Activated CD8-positive, alpha-beta T cell treated with anti-CD3 and anti-CD28 coated beads for 36 hours (primary cell): Measurements from ENCODE around the gene C10orf53. TPM values are rescaled to one million over a fixed set of nuclear protein-coding genes. Genes with fewer than 3 reads are reported as not detected.

Experiments
- ATAC-seq: fragments of 200-7000 bp; cut with Tn5 transposase; one replicate; pipeline ENCODE4 v1.10.0; 2021; ENCODE audit warnings: mild to moderate bottlenecking, moderate library complexity
- CTCF ChIA-PET: fragments of 350-600 bp; sonication (Branson Sonifier 250); formaldehyde crosslinking; loops from one replicate; lab custom pipeline; 2021; ENCODE audit warnings: antibody characterized with exemption; lab: Charles Lee
- POLR2A ChIA-PET: fragments of 350-600 bp; sonication (Branson Sonifier 250); formaldehyde crosslinking; loops from one replicate; lab custom pipeline; 2021; ENCODE audit warnings: antibody characterized with exemption; lab: Charles Lee
- DNase-seq: peaks from one replicate; pipeline ENCODE4 v3.0.0-alpha.2; 2020
- H3K27ac Mint-ChIP-seq: one replicate; pipeline ENCODE4 v1.8.0; 2021; ENCODE audit warnings: mild to moderate bottlenecking, mixed read lengths
- H3K27me3 Mint-ChIP-seq: one replicate; pipeline ENCODE4 v1.8.0; 2021; ENCODE audit warnings: mixed read lengths
- H3K36me3 Mint-ChIP-seq: one replicate; pipeline ENCODE4 v1.8.0; 2021; ENCODE audit warnings: low read depth, mixed read lengths
- H3K4me1 Mint-ChIP-seq: one replicate; pipeline ENCODE4 v1.8.0; 2021; ENCODE audit warnings: low read depth, mixed read lengths
- H3K4me3 Mint-ChIP-seq: one replicate; pipeline ENCODE4 v1.8.0; 2021; ENCODE audit warnings: mild to moderate bottlenecking, moderate library complexity, mixed read lengths
- H3K9me3 Mint-ChIP-seq: one replicate; pipeline ENCODE4 v1.8.0; 2021; ENCODE audit warnings: mixed read lengths
- intact Hi-C: fragments of 100-400 bp; cut with micrococcal nuclease; formaldehyde crosslinking; loops from one replicate; pipeline ENCODE4 v1.10.0; 2022
- total RNA-seq, 2 experiments: library from RNA; stranded (reverse); gene quantifications; one replicate each; pipeline ENCODE4 v1.2.3, GENCODE V29; 2021
- TF ChIP-seq, protein P1 (sequence below): fragments of 200-600 bp; IDR thresholded peaks from one replicate; pipeline ENCODE4 v1.8.0; 2022; ENCODE audit warnings: antibody characterized with exemption, mild to moderate bottlenecking

Gene C10orf53
- total RNA-seq, 2 experiments from 2014 or later = not detected

DNA sequence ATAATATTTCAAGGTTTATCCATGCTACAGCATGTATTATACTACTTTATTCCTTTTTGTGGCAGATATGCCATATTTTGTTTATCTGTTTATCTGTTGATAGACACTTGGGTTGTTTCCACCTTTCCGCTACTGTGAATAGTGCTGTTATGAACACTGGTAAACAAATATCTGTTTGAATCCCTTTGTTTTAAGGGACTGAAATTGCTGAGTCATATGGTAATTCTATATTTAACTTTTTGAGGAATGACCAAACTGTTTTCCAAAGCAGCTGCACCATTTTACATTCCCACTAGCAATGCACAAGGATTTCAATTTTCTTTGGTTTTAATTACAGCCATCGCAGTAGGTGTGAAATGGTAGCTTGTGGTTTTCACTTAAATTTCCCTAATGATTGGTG lies 3.4 kb downstream of the C10orf53 start:
- intact Hi-C loops = no loop called here
- Mint-ChIP-seq H3K27me3 (peaks cover 37% of the 10 kb centered on the region), H3K36me3 (no peaks in the 10 kb centered on the region), H3K4me1 (no peaks in the 10 kb centered on the region), H3K27ac (no peak overlapping the region), H3K4me3 (no peak overlapping the region), H3K9me3 (peaks cover 16% of the 10 kb centered on the region)
- ChIA-PET POLR2A (no interaction called here), CTCF (no interaction called here)
- TF ChIP-seq, protein P1, sequence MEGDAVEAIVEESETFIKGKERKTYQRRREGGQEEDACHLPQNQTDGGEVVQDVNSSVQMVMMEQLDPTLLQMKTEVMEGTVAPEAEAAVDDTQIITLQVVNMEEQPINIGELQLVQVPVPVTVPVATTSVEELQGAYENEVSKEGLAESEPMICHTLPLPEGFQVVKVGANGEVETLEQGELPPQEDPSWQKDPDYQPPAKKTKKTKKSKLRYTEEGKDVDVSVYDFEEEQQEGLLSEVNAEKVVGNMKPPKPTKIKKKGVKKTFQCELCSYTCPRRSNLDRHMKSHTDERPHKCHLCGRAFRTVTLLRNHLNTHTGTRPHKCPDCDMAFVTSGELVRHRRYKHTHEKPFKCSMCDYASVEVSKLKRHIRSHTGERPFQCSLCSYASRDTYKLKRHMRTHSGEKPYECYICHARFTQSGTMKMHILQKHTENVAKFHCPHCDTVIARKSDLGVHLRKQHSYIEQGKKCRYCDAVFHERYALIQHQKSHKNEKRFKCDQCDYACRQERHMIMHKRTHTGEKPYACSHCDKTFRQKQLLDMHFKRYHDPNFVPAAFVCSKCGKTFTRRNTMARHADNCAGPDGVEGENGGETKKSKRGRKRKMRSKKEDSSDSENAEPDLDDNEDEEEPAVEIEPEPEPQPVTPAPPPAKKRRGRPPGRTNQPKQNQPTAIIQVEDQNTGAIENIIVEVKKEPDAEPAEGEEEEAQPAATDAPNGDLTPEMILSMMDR = no peak
- ATAC-seq = no peak
- no peak for DNase-seq

DNA sequence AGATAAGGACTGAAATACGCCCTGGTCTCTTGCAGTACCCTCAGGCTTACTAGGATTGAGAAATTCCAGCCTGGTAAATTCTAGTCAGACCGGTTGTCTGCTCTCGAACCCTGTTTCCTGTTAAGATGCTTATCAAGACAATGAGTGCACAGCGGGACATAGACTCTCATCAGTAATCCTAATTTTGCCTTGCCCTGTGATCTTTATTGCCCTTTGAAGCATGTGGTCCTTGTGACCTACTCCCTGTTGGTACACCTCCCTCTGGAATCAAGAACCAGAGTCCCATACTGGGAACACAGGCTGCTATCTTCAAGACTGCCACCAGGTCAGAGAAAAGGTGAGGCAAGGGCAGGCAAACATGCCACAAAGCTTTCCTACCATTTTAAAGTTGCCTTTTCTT lies 7.2 kb downstream of the C10orf53 start:
- peaks cover 52% of the 10 kb centered on the region for H3K27me3 Mint-ChIP-seq
- TF ChIP-seq, protein P1 = no peak
- peaks cover 6% of the 10 kb centered on the region for H3K9me3 Mint-ChIP-seq
- no peaks in the 10 kb centered on the region for H3K4me1 Mint-ChIP-seq
- H3K27ac Mint-ChIP-seq = no peak overlapping the region
- no peak for DNase-seq
- POLR2A ChIA-PET = no interaction called here
- no peak for ATAC-seq
- no peak overlapping the region for H3K4me3 Mint-ChIP-seq
- intact Hi-C loops = no loop called here
- CTCF ChIA-PET = no interaction called here
- H3K36me3 Mint-ChIP-seq = no peaks in the 10 kb centered on the region

DNA sequence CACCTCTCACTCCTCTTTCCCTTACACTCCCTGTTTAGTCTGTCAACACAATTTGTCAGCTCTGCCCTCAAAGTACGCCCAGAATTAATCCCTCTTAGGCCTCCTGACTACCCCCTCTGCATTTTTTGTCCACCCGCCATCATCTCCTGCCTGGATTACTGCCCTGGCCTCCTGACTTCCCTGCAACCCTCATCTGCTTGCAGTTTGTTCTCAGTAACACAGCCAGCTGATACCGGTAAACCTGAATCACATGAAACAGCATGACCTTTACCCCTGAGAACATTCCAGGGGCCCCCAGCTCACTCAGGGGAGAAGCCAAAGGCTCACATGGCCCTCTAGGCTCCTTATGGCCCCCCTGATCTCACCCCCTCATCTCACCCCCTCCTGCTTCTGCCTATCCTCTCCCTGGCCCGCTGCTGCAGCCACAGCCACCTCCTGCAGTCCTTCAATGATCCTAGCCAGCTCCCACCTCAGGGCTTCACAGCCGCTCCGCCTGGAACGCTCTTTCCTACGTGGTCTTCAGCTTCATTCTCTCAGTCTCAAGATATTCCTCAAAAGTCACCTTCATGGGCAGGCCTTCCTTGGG lies 8.9 kb downstream of the C10orf53 start:
- Mint-ChIP-seq H3K4me3 (no peak overlapping the region), H3K9me3 (peaks cover 6% of the 10 kb centered on the region), H3K4me1 (no peaks in the 10 kb centered on the region), H3K27me3 (peaks cover 66% of the 10 kb centered on the region), H3K36me3 (no peaks in the 10 kb centered on the region), H3K27ac (no peak overlapping the region)
- intact Hi-C loops = no loop called here
- POLR2A ChIA-PET = no interaction called here
- no peak for DNase-seq
- ATAC-seq = no peak
- TF ChIP-seq, protein P1 = no peak
- CTCF ChIA-PET = interaction anchor here (0.7 kb wide), 1 partner anchor 93 kb away, joined by 3 read pairs; no protein-coding TSS in a partner anchor

DNA sequence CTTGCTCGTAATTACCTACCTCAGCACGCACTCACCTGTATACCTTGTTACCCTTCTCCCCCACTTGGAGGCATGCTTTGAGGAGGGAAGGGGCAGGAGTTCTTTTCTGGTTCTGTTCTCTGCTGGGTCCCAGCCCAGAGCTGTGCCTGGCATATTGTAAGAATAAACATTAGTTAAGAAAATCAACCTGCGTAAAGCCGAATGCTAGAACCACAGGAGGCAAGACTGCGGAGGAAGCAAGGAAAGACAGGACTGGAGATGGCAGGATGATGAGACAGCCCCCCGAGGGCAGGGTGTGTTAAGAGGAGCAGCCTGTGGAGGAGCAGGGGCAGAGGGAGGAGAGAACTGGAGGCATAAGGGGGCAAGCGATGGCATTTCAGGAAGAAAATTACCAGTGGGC lies 9.5 kb downstream of the C10orf53 start:
- H3K27ac Mint-ChIP-seq = no peak overlapping the region
- peaks cover 71% of the 10 kb centered on the region for H3K27me3 Mint-ChIP-seq
- CTCF ChIA-PET = no interaction called here
- TF ChIP-seq, protein P1 = no peak
- H3K4me1 Mint-ChIP-seq = no peaks in the 10 kb centered on the region
- DNase-seq = no peak
- H3K9me3 Mint-ChIP-seq = peaks cover 6% of the 10 kb centered on the region
- H3K4me3 Mint-ChIP-seq = no peak overlapping the region
- intact Hi-C loops = no loop called here
- POLR2A ChIA-PET = no interaction called here
- no peaks in the 10 kb centered on the region for H3K36me3 Mint-ChIP-seq
- ATAC-seq = no peak

DNA sequence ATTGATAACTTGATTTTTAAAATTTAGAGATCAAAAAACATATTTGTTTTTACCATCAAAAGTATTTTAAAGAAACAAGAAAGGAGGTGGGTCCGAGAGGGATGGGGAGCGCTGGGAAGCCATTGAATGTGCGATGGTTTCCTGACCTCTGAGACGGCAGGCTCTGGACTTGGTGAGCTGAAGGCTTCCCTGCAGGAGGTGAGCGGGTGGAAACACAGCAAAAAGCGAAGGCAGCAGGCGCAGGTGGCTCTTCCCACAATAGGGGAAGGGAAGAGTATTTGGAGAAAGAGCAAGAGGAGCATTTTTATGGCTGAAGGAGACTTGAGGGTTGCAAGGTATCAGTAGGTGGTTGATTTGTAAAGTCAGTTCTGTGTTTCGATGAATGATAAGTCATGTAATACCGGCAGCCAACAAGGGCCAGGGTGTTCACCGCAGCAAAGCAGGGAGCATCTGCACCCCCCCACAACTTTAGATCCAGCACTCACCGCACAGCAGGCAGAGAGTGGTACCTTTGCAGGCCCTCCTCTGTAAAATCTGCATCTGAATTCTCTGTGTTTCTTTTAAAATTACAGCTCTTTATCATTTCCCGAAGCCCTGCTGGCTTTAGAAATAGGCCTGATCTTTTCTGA lies 10.5 kb downstream of the C10orf53 start:
- H3K27ac Mint-ChIP-seq = no peak overlapping the region
- no peak for ATAC-seq
- intact Hi-C loops = no loop called here
- H3K36me3 Mint-ChIP-seq = no peaks in the 10 kb centered on the region
- CTCF ChIA-PET = interaction anchor here (0.6 to 0.7 kb wide), 2 partner anchors 95 to 878 kb away, joined by 3 to 4 read pairs; no protein-coding TSS in a partner anchor
- peaks cover 6% of the 10 kb centered on the region for H3K9me3 Mint-ChIP-seq
- H3K4me3 Mint-ChIP-seq = no peak overlapping the region
- TF ChIP-seq, protein P1 = no peak
- POLR2A ChIA-PET = no interaction called here
- peaks cover 70% of the 10 kb centered on the region for H3K27me3 Mint-ChIP-seq
- H3K4me1 Mint-ChIP-seq = no peaks in the 10 kb centered on the region
- DNase-seq = no peak
